Kidney (tissue), 14 donors: ENCODE data around the gene MAP3K7CL. TPM values are rescaled to one million over a fixed set of nuclear protein-coding genes. Genes with fewer than 3 reads are reported as not detected.

ENCODE experiments used
- DNase-seq, 5 donors: peaks; one replicate each; pipeline ENCODE4 v3.0.0-alpha.2; 2013 to 2020
- FAIRE-seq: peaks from 2 replicates; lab custom pipeline; 2012; peaks lifted over from hg19 to GRCh38; lab: Jason Lieb, UNC
- H3K27ac ChIP-seq, 2 donors: one replicate each; pipeline ENCODE4 v1.7.0; 2013; ENCODE audit warnings: low read depth in 2 of 2, low read length in 2 of 2, inconsistent platforms in 1 of 2
- H3K27me3 ChIP-seq: one replicate; pipeline ENCODE4 v1.7.1; 2013; ENCODE audit warnings: low read length, inconsistent platforms; ENCODE audit not compliant: control insufficient read depth, insufficient read depth
- H3K36me3 ChIP-seq, 3 donors: one replicate each; pipeline versions ENCODE4 v1.7.0 to v1.7.1; 2013; ENCODE audit warnings: low read length in 3 of 3, control low read depth in 1 of 3, inconsistent platforms in 1 of 3; ENCODE audit not compliant: insufficient read depth in 3 of 3, control insufficient read depth in 2 of 3
- H3K4me1 ChIP-seq, 3 donors: one replicate each; pipeline versions ENCODE4 v1.7.0 to v1.7.1; 2013; ENCODE audit warnings: low read length in 3 of 3, inconsistent platforms in 1 of 3, low read depth in 1 of 3; ENCODE audit not compliant: control insufficient read depth in 2 of 3, insufficient read depth in 2 of 3
- H3K4me3 ChIP-seq, 3 donors: one replicate each; pipeline versions ENCODE4 v1.7.0 to v1.8.1; 2013; ENCODE audit warnings: low read length in 3 of 3, control low read depth in 1 of 3, inconsistent platforms in 1 of 3
- H3K9ac ChIP-seq, 3 donors: one replicate each; pipeline versions ENCODE4 v1.7.0 to v1.7.1; 2013; ENCODE audit warnings: low read length in 3 of 3, control low read depth in 1 of 3, inconsistent platforms in 1 of 3
- H3K9me3 ChIP-seq, 3 donors: one replicate each; pipeline versions ENCODE4 v1.7.0 to v1.7.1; 2013; ENCODE audit warnings: low read length in 3 of 3, control low read depth in 1 of 3, inconsistent platforms in 1 of 3; ENCODE audit not compliant: control insufficient read depth in 2 of 3, insufficient read depth in 1 of 3
- intact Hi-C: fragments of 100-400 bp; cut with DNase I; formaldehyde crosslinking; loops from one replicate; pipeline ENCODE4 v1.11.1; 2022
- polyA plus RNA-seq: library from polyadenylated mRNA; stranded (reverse); fragments of 350-450 nt; fragmentation: Illumina TruSeq; extraction: RNeasy Lipid Tissue Mini Kit (QIAGEN cat#74804); gene quantifications from one replicate; pipeline ENCODE4 v1.2.3, GENCODE V29; 2014; ENCODE audit warnings: low read depth, low replicate concordance; ENCODE audit not compliant: insufficient read depth
- total RNA-seq: library from RNA; stranded (reverse); fragmentation: NEBNext Ultra II Directional; extraction: Animal tissue kit (Norgen Biotek cat#: 25700); gene quantifications from one replicate; pipeline ENCODE4 v1.2.1, GENCODE V29; 2021
- TF ChIP-seq, protein P1 (sequence below): IDR thresholded peaks from 3 replicates; pipeline ENCODE4 v1.5.1; 2012; ENCODE audit warnings: mild to moderate bottlenecking, moderate library complexity, borderline replicate concordance; ENCODE audit not compliant: insufficient read depth; ENCODE audit errors: extremely low read depth
- donor health status: control.
- donor health status: control.
- donor health status: control.
- donor health status: control.
- donor health status: control.
- donor health status: DM: yes; HTN: yes; CAD: no.
- donor health status: Normal renal cell carcinoma (clear cell type).

MAP3K7CL gene
- total and polyA plus RNA-seq, 2 donors from 2014 or later: 5.4 to 12.7 TPM

DNA sequence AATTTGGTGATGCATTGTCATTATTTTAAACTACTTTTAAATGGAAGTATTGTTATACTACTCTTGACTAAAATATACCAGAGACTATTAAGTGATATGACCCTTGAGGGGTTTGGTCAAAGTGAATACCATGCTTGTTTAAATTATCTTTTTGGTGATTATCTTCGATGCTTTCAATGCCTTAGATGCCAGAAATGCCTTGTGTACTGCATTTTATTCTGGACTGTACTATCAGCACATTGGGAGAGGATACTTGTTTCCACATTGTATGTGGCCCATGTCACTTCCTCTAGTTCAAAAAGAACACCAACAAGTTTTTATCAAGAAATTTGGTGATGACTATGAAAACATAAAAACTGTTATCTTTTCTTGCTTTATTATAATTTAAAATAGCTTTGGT, 16.3 kb downstream of the MAP3K7CL start:
- Histone ChIP-seq H3K4me1 (peaks cover 0 to 3% (median 0%) of the 10 kb centered on the region in 3 donors), H3K9me3 (no peaks in the 10 kb centered on the region), H3K4me3 (no peak overlapping the region), H3K36me3 (no peaks in the 10 kb centered on the region), H3K27me3 (no peaks in the 10 kb centered on the region), H3K27ac (no peak overlapping the region), H3K9ac (no peak overlapping the region)
- FAIRE-seq (no peak), DNase-seq (no peak)
- intact Hi-C loops: no loop called here
- TF ChIP-seq, protein P1, sequence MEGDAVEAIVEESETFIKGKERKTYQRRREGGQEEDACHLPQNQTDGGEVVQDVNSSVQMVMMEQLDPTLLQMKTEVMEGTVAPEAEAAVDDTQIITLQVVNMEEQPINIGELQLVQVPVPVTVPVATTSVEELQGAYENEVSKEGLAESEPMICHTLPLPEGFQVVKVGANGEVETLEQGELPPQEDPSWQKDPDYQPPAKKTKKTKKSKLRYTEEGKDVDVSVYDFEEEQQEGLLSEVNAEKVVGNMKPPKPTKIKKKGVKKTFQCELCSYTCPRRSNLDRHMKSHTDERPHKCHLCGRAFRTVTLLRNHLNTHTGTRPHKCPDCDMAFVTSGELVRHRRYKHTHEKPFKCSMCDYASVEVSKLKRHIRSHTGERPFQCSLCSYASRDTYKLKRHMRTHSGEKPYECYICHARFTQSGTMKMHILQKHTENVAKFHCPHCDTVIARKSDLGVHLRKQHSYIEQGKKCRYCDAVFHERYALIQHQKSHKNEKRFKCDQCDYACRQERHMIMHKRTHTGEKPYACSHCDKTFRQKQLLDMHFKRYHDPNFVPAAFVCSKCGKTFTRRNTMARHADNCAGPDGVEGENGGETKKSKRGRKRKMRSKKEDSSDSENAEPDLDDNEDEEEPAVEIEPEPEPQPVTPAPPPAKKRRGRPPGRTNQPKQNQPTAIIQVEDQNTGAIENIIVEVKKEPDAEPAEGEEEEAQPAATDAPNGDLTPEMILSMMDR: no peak

DNA sequence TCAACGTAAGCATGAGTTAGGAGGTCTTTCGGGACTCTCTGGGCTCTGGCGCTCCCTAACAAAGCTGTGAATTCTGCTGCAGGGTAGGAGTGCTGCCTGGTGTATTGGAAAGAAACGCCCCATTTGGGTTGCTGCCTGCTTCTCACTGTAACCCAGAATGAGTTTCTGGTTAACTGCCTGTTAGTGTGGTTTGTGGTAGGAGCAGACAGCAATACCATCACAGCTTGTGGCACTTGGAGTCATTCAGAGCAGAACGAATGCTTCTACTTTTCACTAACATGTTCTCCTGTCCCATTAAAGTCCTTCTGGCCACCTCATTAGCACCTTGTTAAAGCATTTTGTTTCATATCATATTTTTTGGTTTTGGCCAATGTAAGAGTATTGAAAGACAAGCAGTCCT, 18.1 kb downstream of the MAP3K7CL start:
- TF ChIP-seq, protein P1: no peak
- Histone ChIP-seq H3K27me3 (no peaks in the 10 kb centered on the region), H3K9me3 (no peaks in the 10 kb centered on the region), H3K9ac (no peak overlapping the region), H3K27ac (no peak overlapping the region), H3K4me3 (no peak overlapping the region), H3K36me3 (no peaks in the 10 kb centered on the region), H3K4me1 (peaks cover 0 to 3% (median 0%) of the 10 kb centered on the region in 3 donors)
- FAIRE-seq (no peak), DNase-seq (no peak)
- intact Hi-C loops: no loop called here

DNA sequence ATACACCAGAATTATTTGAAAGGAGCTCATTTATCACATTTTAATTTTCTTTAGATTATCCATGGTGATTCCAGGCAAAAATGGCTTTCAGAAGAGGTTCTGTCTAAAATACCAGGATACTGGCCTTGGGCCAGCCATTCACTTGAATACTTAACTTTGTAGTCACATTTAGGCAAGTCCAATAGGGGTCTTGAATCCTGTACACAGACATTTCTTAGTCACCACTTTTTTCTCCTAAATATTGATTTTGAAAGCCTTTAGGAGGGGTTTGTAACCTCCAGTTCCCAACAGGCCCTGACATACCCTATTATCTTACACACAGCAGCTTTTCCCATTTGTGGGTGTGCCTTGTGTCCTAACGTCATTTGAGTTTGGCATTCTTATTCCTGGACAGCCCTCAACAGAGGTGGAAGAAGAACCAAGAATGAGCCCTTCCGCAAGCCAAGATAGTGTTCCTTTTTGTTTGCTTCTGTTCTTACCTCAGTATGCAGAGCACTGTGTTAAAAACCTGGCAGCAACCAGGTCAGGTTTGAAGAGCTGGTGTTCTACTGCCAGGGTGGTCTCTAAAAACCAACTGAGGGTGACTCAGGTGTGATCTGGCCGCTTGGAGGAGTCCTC, 19.5 kb downstream of the MAP3K7CL start:
- peaks cover 0 to 3% (median 0%) of the 10 kb centered on the region in 3 donors for H3K4me1 ChIP-seq
- no peak overlapping the region for H3K9ac ChIP-seq
- TF ChIP-seq, protein P1: no peak
- FAIRE-seq (no peak), DNase-seq (no peak)
- H3K36me3 ChIP-seq: no peaks in the 10 kb centered on the region
- intact Hi-C loops: no loop called here
- H3K9me3 ChIP-seq: no peaks in the 10 kb centered on the region
- H3K27me3 ChIP-seq: no peaks in the 10 kb centered on the region
- H3K4me3 ChIP-seq: no peak overlapping the region
- H3K27ac ChIP-seq: no peak overlapping the region

DNA sequence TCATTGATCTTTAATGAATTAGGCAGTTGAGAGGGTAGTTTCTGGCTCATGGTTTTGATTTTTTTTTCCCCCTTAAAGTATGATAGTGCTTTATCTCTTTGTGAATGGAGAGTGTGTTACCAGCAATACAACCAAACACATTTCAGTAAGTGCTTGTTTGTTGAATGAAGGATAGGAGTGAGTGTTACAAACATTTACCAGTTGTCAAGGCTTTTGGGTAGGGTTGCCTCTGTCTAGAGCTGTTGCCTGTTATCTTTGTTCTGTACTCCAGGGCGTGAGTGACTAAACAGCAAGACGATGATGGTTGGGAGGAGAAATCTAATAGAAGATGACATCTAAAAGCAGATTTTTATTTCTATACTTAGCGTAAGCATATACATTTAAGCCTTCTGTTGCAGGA, 21.5 kb downstream of the MAP3K7CL start:
- DNase-seq (no peak), FAIRE-seq (no peak)
- H3K27me3 ChIP-seq: no peaks in the 10 kb centered on the region
- no peak overlapping the region for H3K27ac ChIP-seq
- H3K4me3 ChIP-seq: no peak overlapping the region
- no peaks in the 10 kb centered on the region for H3K36me3 ChIP-seq
- TF ChIP-seq, protein P1: no peak
- no peaks in the 10 kb centered on the region for H3K9me3 ChIP-seq
- intact Hi-C loops: no loop called here
- no peak overlapping the region for H3K9ac ChIP-seq
- no peaks in the 10 kb centered on the region for H3K4me1 ChIP-seq
